MM.1S (cell line): Measurements from ENCODE around the gene IL12B.

ENCODE experiments used
- DNase-seq: peaks from one replicate; pipeline ENCODE4 v3.0.0-alpha.2; 2015
- H2AFZ ChIP-seq: fragments of 300-600 bp; sonication (generic); 2 replicates; pipeline ENCODE4 v1.6.0; 2016; ENCODE audit warnings: antibody characterized with exemption, low read length
- H3F3A ChIP-seq: fragments of 300-600 bp; sonication (generic); 2 replicates; pipeline ENCODE4 v1.6.1; 2016; ENCODE audit warnings: mild to moderate bottlenecking, antibody characterized with exemption, low read length, moderate library complexity, mixed read lengths; ENCODE audit not compliant: insufficient read depth
- H3K27ac ChIP-seq: fragments of 300-600 bp; sonication (generic); 2 replicates; pipeline ENCODE4 v1.5.1; 2016; ENCODE audit warnings: mild to moderate bottlenecking, low read length
- H3K27me3 ChIP-seq: fragments of 300-600 bp; sonication (generic); replicated peaks from 2 replicates; pipeline ENCODE4 v1.6.0; 2016; ENCODE audit warnings: low read length; ENCODE audit not compliant: insufficient read depth
- H3K36me3 ChIP-seq: fragments of 300-600 bp; sonication (generic); replicated peaks from 2 replicates; pipeline ENCODE4 v1.6.1; 2016; ENCODE audit warnings: mild to moderate bottlenecking, low read length, mixed read lengths; ENCODE audit not compliant: insufficient read depth
- H3K4me1 ChIP-seq: fragments of 300-600 bp; sonication (generic); 2 replicates; pipeline ENCODE4 v1.6.1; 2016; ENCODE audit warnings: low read length, mixed read lengths
- H3K4me2 ChIP-seq: fragments of 300-600 bp; sonication (generic); 2 replicates; pipeline ENCODE4 v1.6.0; 2016; ENCODE audit warnings: low read depth, low read length
- H3K4me3 ChIP-seq: fragments of 300-600 bp; sonication (generic); 2 replicates; pipeline ENCODE4 v1.5.1; 2016; ENCODE audit warnings: low read length, mixed read lengths
- H3K79me2 ChIP-seq: fragments of 300-600 bp; sonication (generic); 2 replicates; pipeline ENCODE4 v1.6.1; 2016; ENCODE audit warnings: mixed run types, low read length, mixed read lengths
- H3K9ac ChIP-seq: fragments of 300-600 bp; sonication (generic); 2 replicates; pipeline ENCODE4 v1.6.1; 2016; ENCODE audit warnings: low read length, mixed read lengths
- H3K9me2 ChIP-seq: fragments of 300-600 bp; sonication (generic); replicated peaks from 2 replicates; pipeline ENCODE4 v1.6.1; 2016; ENCODE audit warnings: mild to moderate bottlenecking, low read length, mixed read lengths; ENCODE audit not compliant: insufficient read depth
- H3K9me3 ChIP-seq: fragments of 300-600 bp; sonication (generic); replicated peaks from 2 replicates; pipeline ENCODE4 v1.6.1; 2016; ENCODE audit warnings: mild to moderate bottlenecking, low read length, mixed read lengths; ENCODE audit not compliant: insufficient read depth
- H4K20me1 ChIP-seq: fragments of 300-600 bp; sonication (generic); 2 replicates; pipeline ENCODE4 v1.6.1; 2016; ENCODE audit warnings: mild to moderate bottlenecking, low read length, moderate library complexity, mixed read lengths; ENCODE audit not compliant: insufficient read depth
- EZH2 ChIP-seq: fragments of 300-600 bp; sonication (generic); optimal IDR thresholded peaks from 2 replicates; pipeline ENCODE3; 2017; ENCODE audit warnings: low read depth, mild to moderate bottlenecking, antibody characterized with exemption, low read length, mixed read lengths
- EZH2phosphoT487 ChIP-seq: fragments of 300-600 bp; sonication (generic); IDR thresholded peaks from 2 replicates; pipeline ENCODE4 v1.6.1; 2018; ENCODE audit warnings: antibody characterized with exemption, low read length
- TF ChIP-seq, protein P1 (sequence below): fragments of 300-600 bp; sonication (generic); IDR thresholded peaks from 2 replicates; pipeline ENCODE4 v1.5.1; 2016; ENCODE audit warnings: antibody characterized with exemption, low read length, mixed read lengths

The IL12B gene

DNA sequence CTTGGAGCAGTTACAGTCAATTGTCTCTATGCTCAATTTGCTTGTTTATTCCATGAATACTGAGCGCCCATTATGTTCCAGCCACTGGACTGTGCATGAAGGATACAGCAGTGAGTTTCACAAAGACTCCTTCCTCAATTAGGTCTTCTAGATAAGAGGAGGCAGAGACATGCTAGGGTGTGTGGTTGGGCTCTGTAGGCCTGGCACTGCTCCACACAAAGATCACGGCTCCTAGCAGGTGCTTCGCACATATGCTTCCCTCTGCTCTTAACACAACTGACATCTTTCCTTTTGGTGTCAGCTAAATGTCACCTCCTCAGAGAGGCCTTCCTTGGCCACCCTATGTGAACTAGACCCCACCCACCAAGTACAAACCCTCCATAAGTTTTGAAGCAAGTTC, 10.9 kb downstream of the IL12B start:
- H3K4me1 ChIP-seq: no peaks in the 10 kb centered on the region
- H3K27ac ChIP-seq: no peak overlapping the region
- H3K4me3 ChIP-seq: no peak overlapping the region
- no peak overlapping the region for H3K4me2 ChIP-seq
- H2AFZ ChIP-seq: no peak overlapping the region
- H3K9me2 ChIP-seq: no peaks in the 10 kb centered on the region
- no peaks in the 10 kb centered on the region for H3K79me2 ChIP-seq
- H3K36me3 ChIP-seq: no peaks in the 10 kb centered on the region
- H3F3A ChIP-seq: no peaks in the 10 kb centered on the region
- no peaks in the 10 kb centered on the region for H4K20me1 ChIP-seq
- H3K27me3 ChIP-seq: no peaks in the 10 kb centered on the region
- H3K9ac ChIP-seq: no peak overlapping the region
- H3K9me3 ChIP-seq: no peaks in the 10 kb centered on the region
- TF ChIP-seq, protein P1, sequence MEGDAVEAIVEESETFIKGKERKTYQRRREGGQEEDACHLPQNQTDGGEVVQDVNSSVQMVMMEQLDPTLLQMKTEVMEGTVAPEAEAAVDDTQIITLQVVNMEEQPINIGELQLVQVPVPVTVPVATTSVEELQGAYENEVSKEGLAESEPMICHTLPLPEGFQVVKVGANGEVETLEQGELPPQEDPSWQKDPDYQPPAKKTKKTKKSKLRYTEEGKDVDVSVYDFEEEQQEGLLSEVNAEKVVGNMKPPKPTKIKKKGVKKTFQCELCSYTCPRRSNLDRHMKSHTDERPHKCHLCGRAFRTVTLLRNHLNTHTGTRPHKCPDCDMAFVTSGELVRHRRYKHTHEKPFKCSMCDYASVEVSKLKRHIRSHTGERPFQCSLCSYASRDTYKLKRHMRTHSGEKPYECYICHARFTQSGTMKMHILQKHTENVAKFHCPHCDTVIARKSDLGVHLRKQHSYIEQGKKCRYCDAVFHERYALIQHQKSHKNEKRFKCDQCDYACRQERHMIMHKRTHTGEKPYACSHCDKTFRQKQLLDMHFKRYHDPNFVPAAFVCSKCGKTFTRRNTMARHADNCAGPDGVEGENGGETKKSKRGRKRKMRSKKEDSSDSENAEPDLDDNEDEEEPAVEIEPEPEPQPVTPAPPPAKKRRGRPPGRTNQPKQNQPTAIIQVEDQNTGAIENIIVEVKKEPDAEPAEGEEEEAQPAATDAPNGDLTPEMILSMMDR: no peak
- TF ChIP-seq EZH2phosphoT487 (no peak), EZH2 (no peak)
- no peak for DNase-seq

DNA sequence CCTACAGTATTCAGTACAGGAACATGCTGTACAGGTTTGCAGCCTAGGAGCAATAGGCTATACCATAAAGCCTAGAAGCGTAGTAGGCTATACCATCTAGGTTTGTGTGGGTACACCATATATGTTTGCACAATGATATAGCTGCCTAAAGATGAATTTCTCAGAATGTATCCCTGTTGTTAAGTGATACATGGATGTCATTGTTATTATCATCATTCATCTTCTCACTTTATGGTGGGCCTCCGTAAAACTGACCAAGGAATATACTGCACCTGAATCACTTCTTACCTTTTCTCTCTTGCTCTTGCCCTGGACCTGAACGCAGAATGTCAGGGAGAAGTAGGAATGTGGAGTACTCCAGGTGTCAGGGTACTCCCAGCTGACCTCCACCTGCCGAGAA, 11.8 kb downstream of the IL12B start:
- Histone ChIP-seq H3K9ac (no peak overlapping the region), H3K4me1 (no peaks in the 10 kb centered on the region), H4K20me1 (no peaks in the 10 kb centered on the region), H3K36me3 (no peaks in the 10 kb centered on the region), H3F3A (no peaks in the 10 kb centered on the region), H3K9me2 (no peaks in the 10 kb centered on the region), H3K4me3 (no peak overlapping the region), H3K9me3 (no peaks in the 10 kb centered on the region), H3K27me3 (no peaks in the 10 kb centered on the region), H3K79me2 (no peaks in the 10 kb centered on the region), H3K27ac (no peak overlapping the region), H2AFZ (no peak overlapping the region), H3K4me2 (no peak overlapping the region)
- no peak for DNase-seq
- TF ChIP-seq, protein P1: no peak
- TF ChIP-seq EZH2phosphoT487 (no peak), EZH2 (no peak)

DNA sequence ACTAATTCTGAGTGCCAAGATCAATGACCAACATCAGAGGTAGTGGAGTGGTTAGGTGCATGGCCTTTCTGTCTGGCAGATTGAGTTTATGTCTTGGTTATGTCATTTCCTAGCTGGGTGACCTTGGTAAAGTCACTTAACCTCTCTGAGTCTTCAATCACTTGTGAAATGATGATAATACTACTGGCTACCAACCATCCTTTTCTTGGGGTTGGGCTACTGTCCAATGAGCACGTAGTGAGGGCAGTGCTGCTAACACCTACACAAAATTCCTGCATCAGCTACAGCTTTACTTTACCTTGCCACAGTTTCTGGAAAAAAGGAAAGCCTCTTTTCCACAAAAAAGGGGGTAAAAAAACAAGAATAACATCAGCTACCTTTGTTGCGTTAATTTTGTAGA, 12.4 kb downstream of the IL12B start:
- Histone ChIP-seq H3F3A (no peaks in the 10 kb centered on the region), H3K4me3 (no peak overlapping the region), H2AFZ (no peak overlapping the region), H3K4me2 (no peak overlapping the region), H3K27me3 (no peaks in the 10 kb centered on the region), H3K4me1 (no peaks in the 10 kb centered on the region), H3K9ac (no peak overlapping the region), H3K9me2 (no peaks in the 10 kb centered on the region), H3K9me3 (no peaks in the 10 kb centered on the region), H3K27ac (no peak overlapping the region), H3K36me3 (no peaks in the 10 kb centered on the region), H3K79me2 (no peaks in the 10 kb centered on the region), H4K20me1 (no peaks in the 10 kb centered on the region)
- TF ChIP-seq EZH2phosphoT487 (no peak), EZH2 (no peak)
- TF ChIP-seq, protein P1: no peak
- no peak for DNase-seq
